ENCODE results near the gene FAM241A. TPM values are rescaled to one million over a fixed set of nuclear protein-coding genes. Genes with fewer than 3 reads are reported as not detected.

FAM241A gene
- total and polyA plus RNA-seq, 9 of the 15 experiments (the other 6 are each of a cell fraction or from before 2014, with no cell fraction given) = 2.3 to 8.5 (median 5.3) TPM

GRCh38 chr4:112214390-112215264 is 69.4 kb downstream of the FAM241A start:
- no peaks in the 10 kb centered on the region for H3K27me3 ChIP-seq (ENCODE audit: control insufficient read depth in 2 of 2, insufficient read depth in 2 of 2, low read length in 2 of 2)
- no peaks in the 10 kb centered on the region for H3K36me3 ChIP-seq (ENCODE audit: control insufficient read depth, insufficient read depth, low read length)
- intact Hi-C loops (cut with micrococcal nuclease) (loop anchor here (1.0 to 5.0 kb wide), 2 partner anchors 21 to 308 kb away; no protein-coding TSS in a partner anchor), in situ Hi-C loops (cut with MboI) (no loop called here)
- no peak overlapping the region for H3K4me2 ChIP-seq (ENCODE audit: insufficient read depth, low read length)
- no peaks in the 10 kb centered on the region for H3K9me3 ChIP-seq (replicated peaks; ENCODE audit: control insufficient read depth, insufficient read depth, low read depth, low read length)
- ChIA-PET CTCF (ENCODE audit: low intra/inter-chr PET ratio) (interaction anchor here (0.6 to 2.0 kb wide), 6 partner anchors 10 to 310 kb away, joined by 3 to 9 read pairs (median 3); partner anchors contain the start of gene AP1AR), POLR2A (interaction anchor here (0.5 to 0.6 kb wide), 2 partner anchors 10 to 164 kb away, joined by 3 to 4 read pairs; no protein-coding TSS in a partner anchor)
- BruUV-seq (replicated peaks) = no TSS peak
- H3K4me1 ChIP-seq (replicated peaks in 1 of 2; ENCODE audit: control insufficient read depth in 2 of 2, insufficient read depth in 2 of 2, low read length in 2 of 2) = no peaks in the 10 kb centered on the region
- FAIRE-seq (peak; percentile 37), DNase-seq (ENCODE audit: extremely low read depth in 1 of 4, low spot score in 3 of 4) (peak; percentile 31 to 34 (median 32)), ATAC-seq (peak; percentile 76)
- no peak overlapping the region for H3K27ac ChIP-seq (ENCODE audit: extremely low read depth, low read depth, low read length)
- no peaks in the 10 kb centered on the region for H3K79me2 ChIP-seq (ENCODE audit: control insufficient read depth, insufficient read depth, low read length)
- H3K9ac ChIP-seq (ENCODE audit: insufficient read depth in 1 of 2, low read depth in 2 of 2, low read length in 2 of 2) = no peak overlapping the region
- H2AFZ ChIP-seq (ENCODE audit: low read depth, low read length) = no peak overlapping the region
- no peak overlapping the region for H3K4me3 ChIP-seq
- no peaks in the 10 kb centered on the region for H3K9me1 ChIP-seq (ENCODE audit: control insufficient read depth, insufficient read depth, low read length)
- no peaks in the 10 kb centered on the region for H4K20me1 ChIP-seq (replicated peaks; ENCODE audit: control insufficient read depth, insufficient read depth, low read length)
- peak; percentile 23 to 67 (median 45); a peak in 3 of 6 replicates for TF ChIP-seq CTCF (IDR thresholded peaks at IDR 0.05 in 2 of 3, conservative IDR thresholded peaks at IDR 0.05 in 1 of 3; ENCODE audit: insufficient read depth in 2 of 3, low read depth in 1 of 3, low read length in 3 of 3)
- TF ChIP-seq BCL6 (CRISPR knock-in tag; IDR thresholded peaks at IDR 0.05) = no peak
- TF ChIP-seq RAD21 (CRISPR knock-in tag; conservative IDR thresholded peaks at IDR 0.05 in 1 of 2, IDR thresholded peaks at IDR 0.05 in 1 of 2) = peak; percentile 59
- TF ChIP-seq ELF1 (tag; IDR thresholded peaks at IDR 0.05) = 0 out of 2 replicates have a peak, but pooled peaks have one; percentile 30
- TF ChIP-seq HBP1 (CRISPR knock-in tag; IDR thresholded peaks at IDR 0.05) = no peak
- TF ChIP-seq ZNF384 (IDR thresholded peaks at IDR 0.05; ENCODE audit: low read depth, low read length) = peak; percentile 72
- TF ChIP-seq MYC (IDR thresholded peaks at IDR 0.05; ENCODE audit: low read depth, low read length) = no peak
- no peak for TF ChIP-seq MYC (CRISPR knock-in tag; IDR thresholded peaks at IDR 0.05; ENCODE audit: borderline replicate concordance, low read depth)
- peak; percentile 28; the same call in 1 of the 2 replicates for TF ChIP-seq DEAF1 (CRISPR knock-in tag; IDR thresholded peaks at IDR 0.05)

Measured in K562 (cell line).